Measurements from ENCODE around the gene CCDC136. TPM values are rescaled to one million over a fixed set of nuclear protein-coding genes. Genes with fewer than 3 reads are reported as not detected.
A peak's percentile ranks its signal among the peaks of the same experiment; 100 is the strongest.

The CCDC136 gene
- polyA plus RNA-seq, 1 donor from 2014 or later: 0.85 TPM

DNA sequence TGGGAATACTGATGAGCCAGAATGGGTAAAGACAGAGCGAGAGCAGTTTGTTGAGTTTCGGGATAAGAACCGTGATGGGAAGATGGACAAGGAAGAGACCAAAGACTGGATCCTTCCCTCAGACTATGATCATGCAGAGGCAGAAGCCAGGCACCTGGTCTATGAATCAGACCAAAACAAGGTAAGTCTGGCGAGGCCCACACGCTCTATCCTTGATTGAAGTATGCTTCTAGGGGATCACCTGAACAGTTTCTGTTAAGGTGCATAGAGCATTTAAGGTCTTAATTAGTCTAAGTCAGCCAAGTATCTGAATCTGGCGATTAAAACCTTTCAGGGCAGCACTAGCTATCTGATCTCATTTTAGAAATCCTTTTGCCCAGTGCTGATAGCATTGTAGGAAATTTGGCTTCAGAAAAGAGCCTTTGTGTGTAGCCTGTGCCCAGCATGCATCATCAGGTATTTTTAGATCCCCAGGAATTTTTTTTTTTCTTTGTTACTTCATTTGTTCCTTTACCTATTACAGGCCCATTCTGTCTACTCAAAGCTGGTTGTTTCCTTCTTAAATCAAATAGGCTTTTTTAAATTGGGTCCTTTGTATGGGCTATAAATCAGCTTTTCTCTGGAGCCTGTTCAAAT, 24.2 kb upstream of the CCDC136 start:
- peak overlapping the region in 1 of 3 donors; percentile 40 for H3K27ac Mint-ChIP-seq
- peaks cover 6% of the 10 kb centered on the region for H3K36me3 Mint-ChIP-seq
- H3K27me3 Mint-ChIP-seq: no peaks in the 10 kb centered on the region
- no peaks in the 10 kb centered on the region for H3K9me3 Mint-ChIP-seq
- H3K4me1 Mint-ChIP-seq: no peaks in the 10 kb centered on the region
- H3K4me3 Mint-ChIP-seq: no peak overlapping the region

DNA sequence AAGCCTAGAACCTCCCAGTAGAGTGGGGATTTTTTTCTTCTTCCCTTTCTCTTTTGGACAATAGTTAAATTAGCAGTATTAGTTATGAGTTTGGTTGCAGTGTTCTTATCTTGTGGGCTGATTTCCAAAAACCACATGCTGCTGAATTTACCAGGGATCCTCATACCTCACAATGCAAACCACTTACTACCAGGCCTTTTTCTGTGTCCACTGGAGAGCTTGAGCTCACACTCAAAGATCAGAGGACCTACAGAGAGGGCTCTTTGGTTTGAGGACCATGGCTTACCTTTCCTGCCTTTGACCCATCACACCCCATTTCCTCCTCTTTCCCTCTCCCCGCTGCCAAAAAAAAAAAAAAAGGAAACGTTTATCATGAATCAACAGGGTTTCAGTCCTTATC, 21.5 kb upstream of the CCDC136 start:
- peak overlapping the region in 1 of 3 donors; percentile 31 for H3K27ac Mint-ChIP-seq
- no peaks in the 10 kb centered on the region for H3K9me3 Mint-ChIP-seq
- H3K36me3 Mint-ChIP-seq: peaks cover 14% of the 10 kb centered on the region

DNA sequence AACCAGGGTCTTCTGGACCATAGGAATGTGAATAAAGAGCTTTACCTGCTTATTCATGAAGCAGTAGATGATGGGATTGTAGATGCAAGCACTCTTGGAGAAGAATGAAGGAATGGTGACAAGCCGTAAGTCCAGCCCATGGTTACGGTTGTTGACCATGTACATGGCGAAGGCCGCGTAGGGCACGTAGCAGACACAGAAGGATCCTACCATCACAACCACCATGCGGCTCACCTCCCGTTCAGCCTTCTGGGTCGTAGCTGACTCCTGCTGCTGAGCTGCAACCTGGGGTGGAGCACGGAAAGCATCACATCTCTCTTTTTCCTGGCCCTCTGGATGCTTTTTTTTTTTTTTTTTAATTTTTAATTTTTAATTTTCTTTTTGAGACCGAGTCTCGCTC, 18.2 kb upstream of the CCDC136 start:
- no peaks in the 10 kb centered on the region for H3K4me1 Mint-ChIP-seq
- H3K27ac Mint-ChIP-seq: no peak overlapping the region
- peaks cover 17% of the 10 kb centered on the region for H3K36me3 Mint-ChIP-seq

More for the DNA sequence above, 21.5 kb upstream of the CCDC136 start:
- Mint-ChIP-seq H3K4me3 (no peak overlapping the region), H3K27me3 (no peaks in the 10 kb centered on the region), H3K4me1 (no peaks in the 10 kb centered on the region)

DNA sequence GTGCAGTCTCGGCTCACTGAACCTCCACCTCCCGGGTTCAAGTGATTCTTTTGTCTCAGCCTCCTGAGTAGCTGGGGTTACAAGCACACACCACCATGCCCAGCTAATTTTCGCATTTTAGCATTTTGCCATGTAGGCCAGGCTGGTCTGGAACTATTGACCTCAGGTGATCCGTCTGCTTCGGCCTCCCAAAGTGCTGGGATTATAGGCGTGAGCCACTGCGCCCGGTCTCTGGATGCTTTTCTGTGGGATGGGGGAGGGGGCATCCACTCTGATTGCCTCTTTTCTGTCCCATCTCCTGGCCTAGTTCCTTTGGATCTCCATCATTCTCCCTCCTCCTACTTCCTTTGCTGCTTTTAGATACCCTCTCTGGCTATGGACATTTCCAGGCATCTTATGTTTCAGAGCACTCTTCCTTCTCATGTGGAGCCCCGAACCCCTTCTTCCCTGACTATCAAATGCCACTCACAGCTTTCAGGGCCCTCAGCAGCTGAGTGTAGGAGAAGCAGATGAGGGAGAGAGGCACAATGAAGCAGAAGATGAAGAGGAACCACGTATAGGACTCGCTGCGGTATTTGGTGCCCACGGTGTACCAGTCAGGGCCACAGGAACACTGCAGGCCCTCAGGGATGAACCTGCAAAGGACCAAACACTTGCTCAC, 17.6 kb upstream of the CCDC136 start:
- H3K4me1 Mint-ChIP-seq: no peaks in the 10 kb centered on the region

More for the DNA sequence above, 18.2 kb upstream of the CCDC136 start:
- peak overlapping the region in 1 of 4 donors; percentile 21 for H3K4me3 Mint-ChIP-seq
- no peaks in the 10 kb centered on the region for H3K27me3 Mint-ChIP-seq
- H3K9me3 Mint-ChIP-seq: peaks cover 0 to 20% (median 9%) of the 10 kb centered on the region in 3 donors

DNA sequence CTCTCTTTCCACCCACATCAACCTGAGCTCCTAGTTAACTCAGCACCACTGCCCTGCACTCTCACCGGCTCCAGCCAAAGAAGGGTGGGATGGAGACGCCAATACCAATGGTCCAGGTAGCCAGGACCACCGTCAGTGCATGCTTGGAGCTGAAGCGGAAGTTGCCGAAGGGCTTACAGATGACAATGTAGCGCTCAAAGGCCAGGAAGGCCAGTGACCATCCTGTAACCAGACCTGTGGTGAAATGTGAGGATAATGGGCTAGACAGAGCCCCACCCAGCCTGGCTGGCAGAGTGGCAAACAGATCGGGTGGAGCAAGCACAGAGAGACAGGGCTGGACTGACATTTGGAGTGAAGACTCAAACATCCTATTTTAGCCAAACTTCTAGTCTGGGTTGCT, 16.8 kb upstream of the CCDC136 start:
- H3K9me3 Mint-ChIP-seq: peaks cover 0 to 20% (median 9%) of the 10 kb centered on the region in 3 donors
- H3K27me3 Mint-ChIP-seq: peaks cover under 1% of the 10 kb centered on the region
- H3K27ac Mint-ChIP-seq: no peak overlapping the region
- no peak overlapping the region for H3K4me3 Mint-ChIP-seq
- H3K36me3 Mint-ChIP-seq: peaks cover 15% of the 10 kb centered on the region
- H3K4me1 Mint-ChIP-seq: no peaks in the 10 kb centered on the region

More for the DNA sequence above, 17.6 kb upstream of the CCDC136 start:
- H3K27me3 Mint-ChIP-seq: no peaks in the 10 kb centered on the region
- no peak overlapping the region for H3K4me3 Mint-ChIP-seq
- peaks cover 15% of the 10 kb centered on the region for H3K36me3 Mint-ChIP-seq
- H3K9me3 Mint-ChIP-seq: peaks cover 0 to 20% (median 9%) of the 10 kb centered on the region in 3 donors
- no peak overlapping the region for H3K27ac Mint-ChIP-seq

DNA sequence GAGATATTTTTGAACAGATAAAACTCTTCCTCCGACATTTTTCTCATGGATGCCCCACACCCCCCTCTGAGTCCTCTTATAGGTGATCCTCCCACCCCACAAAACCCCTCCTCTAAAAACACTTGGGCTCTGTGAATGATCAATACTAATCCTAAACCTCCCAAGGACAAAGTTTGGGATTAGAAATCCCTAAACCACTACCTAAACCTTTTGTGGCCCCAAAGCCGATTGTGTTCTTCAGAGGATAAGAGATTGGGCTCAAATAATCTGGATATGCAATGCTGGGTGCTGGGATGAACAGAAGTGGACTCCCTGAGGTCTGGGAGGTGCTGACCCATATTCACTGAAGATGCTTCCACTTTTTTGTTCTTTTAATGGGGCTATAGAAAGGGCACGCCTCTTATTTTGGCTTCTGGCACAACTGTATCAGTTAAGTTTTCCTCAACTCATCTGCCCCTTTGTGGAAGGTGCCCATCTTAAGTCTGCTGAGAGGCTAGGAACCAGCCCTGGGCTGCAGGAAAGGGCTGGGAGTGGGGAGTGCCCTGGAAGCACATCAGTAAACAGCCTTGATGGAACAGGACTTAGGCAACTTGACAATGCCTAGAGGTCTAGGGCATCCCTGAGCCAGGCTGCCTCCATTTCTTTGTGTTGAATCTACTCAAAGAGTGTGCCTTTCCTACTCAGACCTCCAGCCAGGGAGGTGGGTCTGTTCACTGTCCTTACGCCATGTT, 15.9 kb upstream of the CCDC136 start, which contains the start of gene OPN1SW:
TSS of gene OPN1SW (minus strand) at position 51 of the 731 bp plus-strand sequence. CDS start at position 38, 13 bp downstream.
- Mint-ChIP-seq H3K9me3 (peaks cover 0 to 20% (median 9%) of the 10 kb centered on the region in 3 donors), H3K27me3 (peaks cover 1% of the 10 kb centered on the region), H3K4me3 (no peak within 1 kb of the TSS), H3K36me3 (peaks cover 15% of the 10 kb centered on the region), H3K4me1 (no peaks in the 10 kb centered on the region), H3K27ac (no peak within 1 kb of the TSS)

DNA sequence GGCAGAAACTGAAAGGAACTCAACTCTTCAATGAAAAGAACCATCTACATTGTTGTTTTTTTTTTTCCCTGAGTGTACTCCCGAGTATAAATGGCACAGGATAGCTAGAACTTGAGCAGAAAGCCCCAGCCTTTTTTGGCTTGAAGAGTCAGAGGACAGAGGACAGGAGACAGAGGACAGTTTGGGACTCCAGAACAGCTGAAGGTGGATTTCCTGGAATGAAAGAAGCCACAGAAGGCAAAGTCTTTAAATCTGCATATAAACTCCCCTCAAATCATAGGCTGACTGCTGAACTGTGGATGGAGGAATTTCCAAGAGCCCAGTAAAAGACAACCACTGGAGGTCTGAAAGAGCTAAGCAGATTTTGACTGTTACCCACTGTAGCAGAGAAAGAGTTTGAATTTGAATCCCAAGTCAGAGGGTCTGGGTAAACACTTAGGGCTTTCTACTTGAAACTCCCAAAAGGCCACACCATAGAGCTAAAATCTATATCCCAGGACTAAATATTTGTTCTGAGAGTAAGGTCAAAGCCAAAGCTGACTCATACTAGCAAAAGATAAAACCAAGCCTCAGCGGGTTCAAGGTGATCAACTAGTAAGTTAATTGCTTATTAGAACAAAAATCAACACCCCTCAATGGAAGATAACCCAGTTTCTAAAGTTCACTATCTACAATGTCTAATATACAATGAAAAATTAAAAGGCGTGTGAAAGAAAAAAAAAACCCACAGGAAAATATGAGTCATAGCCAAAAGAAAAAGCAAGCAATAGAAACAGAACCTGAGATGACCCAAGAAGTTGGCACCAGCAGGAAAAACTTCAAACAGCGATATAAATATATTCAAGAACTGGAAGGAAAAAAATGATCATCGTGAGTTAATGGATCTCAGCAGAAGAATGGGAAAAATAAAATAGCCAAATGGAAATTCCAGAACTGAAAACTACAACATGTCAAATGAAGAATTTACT, 14.3 kb upstream of the CCDC136 start:
- H3K4me1 Mint-ChIP-seq: no peaks in the 10 kb centered on the region
- H3K27ac Mint-ChIP-seq: peak overlapping the region in 1 of 3 donors; percentile 73
- peaks cover 0 to 20% (median 9%) of the 10 kb centered on the region in 3 donors for H3K9me3 Mint-ChIP-seq
- H3K4me3 Mint-ChIP-seq: no peak overlapping the region
- H3K27me3 Mint-ChIP-seq: peaks cover 1% of the 10 kb centered on the region
- peaks cover 13% of the 10 kb centered on the region for H3K36me3 Mint-ChIP-seq

DNA sequence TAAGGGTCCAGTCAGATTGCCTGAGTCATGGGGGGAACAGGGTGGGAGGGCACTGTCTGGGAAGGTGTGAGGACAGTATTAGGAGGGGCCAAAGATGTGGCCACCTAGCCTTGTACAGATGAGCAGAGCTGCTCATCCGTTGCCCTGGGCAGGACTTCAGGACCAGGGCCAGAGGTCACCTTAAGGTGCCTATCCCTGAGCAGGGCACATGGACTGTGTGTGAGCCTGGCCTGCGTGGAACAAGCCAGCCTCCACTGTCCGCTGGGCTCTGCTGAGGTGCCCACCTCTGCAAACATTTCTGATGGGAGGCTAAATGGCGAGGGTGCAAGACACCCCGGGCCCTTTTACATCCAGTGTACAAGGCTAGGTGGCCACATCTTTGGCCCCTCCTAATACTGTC, 12.8 kb upstream of the CCDC136 start:
- Mint-ChIP-seq H3K4me1 (no peaks in the 10 kb centered on the region), H3K9me3 (peaks cover 0 to 20% (median 9%) of the 10 kb centered on the region in 3 donors), H3K4me3 (no peak overlapping the region), H3K27me3 (peaks cover 1% of the 10 kb centered on the region), H3K27ac (no peak overlapping the region), H3K36me3 (peaks cover 7% of the 10 kb centered on the region)

- Mint-ChIP-seq H3K4me1 (no peaks in the 10 kb centered on the region), H3K27me3 (peaks cover 1% of the 10 kb centered on the region), H3K27ac (no peak overlapping the region), H3K36me3 (peaks cover 3% of the 10 kb centered on the region), H3K9me3 (peaks cover 0 to 20% (median 9%) of the 10 kb centered on the region in 3 donors), H3K4me3 (no peak overlapping the region)
Measured at GRCh38 chr7:128781126-128781525, 10.6 kb upstream of the CCDC136 start.

GRCh38 chr7:128781851-128782250, 9.9 kb upstream of the CCDC136 start:
- no peaks in the 10 kb centered on the region for H3K4me1 Mint-ChIP-seq
- H3K9me3 Mint-ChIP-seq: peaks cover 0 to 14% (median 9%) of the 10 kb centered on the region in 3 donors
- no peaks in the 10 kb centered on the region for H3K36me3 Mint-ChIP-seq
- H3K27me3 Mint-ChIP-seq: peaks cover 1% of the 10 kb centered on the region
- no peak overlapping the region for H3K27ac Mint-ChIP-seq
- H3K4me3 Mint-ChIP-seq: no peak overlapping the region

GRCh38 chr7:128783143-128783861, 8.5 kb upstream of the CCDC136 start:
- Mint-ChIP-seq H3K9me3 (peaks cover 0 to 2% (median 0%) of the 10 kb centered on the region in 3 donors), H3K36me3 (no peaks in the 10 kb centered on the region), H3K27me3 (peaks cover 1% of the 10 kb centered on the region), H3K4me3 (no peak overlapping the region), H3K4me1 (no peaks in the 10 kb centered on the region), H3K27ac (peak overlapping the region in 1 of 3 donors; percentile 31)

GRCh38 chr7:128785738-128786137, 6.0 kb upstream of the CCDC136 start:
- Mint-ChIP-seq H3K9me3 (no peaks in the 10 kb centered on the region), H3K4me3 (no peak overlapping the region), H3K27ac (peak overlapping the region in 1 of 3 donors; percentile 32), H3K36me3 (no peaks in the 10 kb centered on the region), H3K27me3 (peaks cover 3% of the 10 kb centered on the region), H3K4me1 (peaks cover 0 to 11% (median 4%) of the 10 kb centered on the region in 3 donors)

DNA sequence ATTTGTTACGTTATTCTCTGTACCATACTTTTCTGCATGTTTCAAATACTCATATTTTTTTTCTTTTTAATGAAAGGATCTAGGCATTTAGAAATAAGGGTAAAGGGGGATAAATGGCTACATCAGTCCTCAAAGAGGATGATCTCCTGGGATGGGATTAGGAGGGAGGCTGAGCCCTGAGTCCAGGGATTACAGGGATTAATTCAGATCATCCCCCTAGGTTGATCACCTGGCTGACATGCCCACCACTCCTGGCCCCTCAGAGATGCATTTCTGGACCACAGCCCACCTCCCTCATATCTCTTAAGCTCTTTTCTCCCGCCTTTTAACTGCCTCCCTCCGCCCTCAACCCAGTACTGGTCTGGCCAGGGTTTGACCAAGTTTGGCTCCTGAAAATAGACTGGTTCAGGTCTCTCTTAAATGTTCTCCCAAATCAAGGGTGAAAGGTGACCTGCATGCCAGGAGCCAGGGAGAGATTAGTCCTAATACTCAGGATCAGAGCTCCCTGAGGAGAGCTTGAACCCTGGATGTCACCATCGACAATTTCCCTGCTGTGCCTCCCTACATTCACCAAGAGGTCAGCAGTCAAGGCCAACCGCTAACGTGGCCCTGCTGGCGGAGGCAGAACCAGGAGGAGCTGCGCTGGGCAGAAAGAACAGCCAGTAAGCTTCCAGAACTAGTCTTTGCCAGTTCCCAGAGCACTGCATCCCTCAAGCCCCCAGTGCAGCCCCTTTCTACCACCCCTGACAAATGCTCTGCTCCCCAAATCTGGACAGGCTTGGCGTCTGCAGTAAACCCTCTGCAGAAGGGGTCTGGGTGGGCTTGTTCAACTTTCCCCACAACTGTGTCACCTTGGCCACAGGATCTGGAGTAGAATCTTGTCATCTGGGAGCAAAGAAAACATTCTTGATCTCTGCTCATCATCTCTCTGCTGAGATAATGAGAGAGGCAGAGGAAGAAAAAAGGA, 3.0 kb upstream of the CCDC136 start:
- Mint-ChIP-seq H3K27ac (no peak overlapping the region), H3K4me3 (peak overlapping the region in 1 of 4 donors; percentile 97), H3K36me3 (no peaks in the 10 kb centered on the region), H3K27me3 (peaks cover 3% of the 10 kb centered on the region), H3K4me1 (peaks cover 3 to 11% (median 4%) of the 10 kb centered on the region in 3 donors), H3K9me3 (no peaks in the 10 kb centered on the region)
